ENCODE data around the gene GATB. TPM values are rescaled to one million over a fixed set of nuclear protein-coding genes. Genes with fewer than 3 reads are reported as not detected.

GATB gene
- polyA plus RNA-seq, 1 donor from 2014 or later = 15.8 TPM

- H3K4me1 Mint-ChIP-seq = no peaks in the 10 kb centered on the region
- H3K36me3 Mint-ChIP-seq = peaks cover 6% of the 10 kb centered on the region
- no peak overlapping the region for H3K4me3 Mint-ChIP-seq
- no peak overlapping the region for H3K27ac Mint-ChIP-seq
- H3K27me3 Mint-ChIP-seq = no peaks in the 10 kb centered on the region
- no peaks in the 10 kb centered on the region for H3K9me3 Mint-ChIP-seq
These were observed 90.0 kb downstream of the GATB start for GRCh38 chr4:151670843-151671242.

- no peaks in the 10 kb centered on the region for H3K4me1 Mint-ChIP-seq
- no peaks in the 10 kb centered on the region for H3K27me3 Mint-ChIP-seq
- no peak overlapping the region for H3K4me3 Mint-ChIP-seq
- no peaks in the 10 kb centered on the region for H3K9me3 Mint-ChIP-seq
- peaks cover 6% of the 10 kb centered on the region for H3K36me3 Mint-ChIP-seq
- no peak overlapping the region for H3K27ac Mint-ChIP-seq
These were observed 90.8 kb downstream of the GATB start for GRCh38 chr4:151669990-151670389.

DNA sequence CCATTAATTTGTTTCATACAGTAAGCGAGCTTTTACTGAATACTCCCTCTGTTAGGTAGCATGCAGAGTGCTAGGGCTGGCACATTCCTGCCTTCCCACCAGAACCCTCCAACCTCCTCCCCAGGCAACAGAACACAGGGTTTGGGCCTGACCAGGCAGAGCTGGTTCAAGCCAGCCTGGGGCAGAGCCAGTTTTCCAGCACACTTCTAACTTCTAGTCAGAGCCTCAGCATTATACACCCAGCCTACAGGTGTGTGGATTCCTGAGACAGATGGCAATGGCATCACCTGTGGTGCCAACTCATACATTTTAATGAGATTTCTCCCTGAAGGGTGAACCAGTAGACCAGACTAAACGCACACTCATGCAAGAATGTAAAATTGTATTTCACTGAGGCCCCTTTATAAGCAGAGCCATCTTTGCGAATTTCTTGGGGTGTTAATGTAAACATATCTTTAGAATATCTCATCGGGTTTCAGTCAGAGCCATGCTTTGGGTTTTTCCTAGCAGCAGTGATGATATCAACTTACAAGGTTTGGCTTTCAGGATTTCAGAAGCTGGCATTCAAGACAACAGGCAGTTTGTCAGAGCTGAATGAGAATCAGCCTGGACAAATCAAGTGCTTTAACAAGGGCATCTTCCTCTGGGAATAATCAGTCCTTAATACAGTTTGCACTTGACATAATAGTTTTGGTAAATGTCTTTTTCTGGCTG is 92.0 kb downstream of the GATB start:
- H3K9me3 Mint-ChIP-seq = no peaks in the 10 kb centered on the region
- no peak overlapping the region for H3K27ac Mint-ChIP-seq
- peaks cover 6% of the 10 kb centered on the region for H3K36me3 Mint-ChIP-seq
- H3K4me1 Mint-ChIP-seq = no peaks in the 10 kb centered on the region
- no peak overlapping the region for H3K4me3 Mint-ChIP-seq
- H3K27me3 Mint-ChIP-seq = no peaks in the 10 kb centered on the region

- no peak overlapping the region for H3K27ac Mint-ChIP-seq
- H3K27me3 Mint-ChIP-seq = no peaks in the 10 kb centered on the region
- H3K9me3 Mint-ChIP-seq = no peaks in the 10 kb centered on the region
- no peak overlapping the region for H3K4me3 Mint-ChIP-seq
- H3K4me1 Mint-ChIP-seq = no peaks in the 10 kb centered on the region
- H3K36me3 Mint-ChIP-seq = peaks cover 4% of the 10 kb centered on the region
These were observed 93.1 kb downstream of the GATB start for GRCh38 chr4:151667666-151668065.

- Mint-ChIP-seq H3K4me3 (no peak overlapping the region), H3K36me3 (peaks cover 2% of the 10 kb centered on the region), H3K4me1 (no peaks in the 10 kb centered on the region), H3K27ac (no peak overlapping the region), H3K27me3 (no peaks in the 10 kb centered on the region), H3K9me3 (no peaks in the 10 kb centered on the region)
These were observed 93.8 kb downstream of the GATB start for GRCh38 chr4:151667048-151667447.

DNA sequence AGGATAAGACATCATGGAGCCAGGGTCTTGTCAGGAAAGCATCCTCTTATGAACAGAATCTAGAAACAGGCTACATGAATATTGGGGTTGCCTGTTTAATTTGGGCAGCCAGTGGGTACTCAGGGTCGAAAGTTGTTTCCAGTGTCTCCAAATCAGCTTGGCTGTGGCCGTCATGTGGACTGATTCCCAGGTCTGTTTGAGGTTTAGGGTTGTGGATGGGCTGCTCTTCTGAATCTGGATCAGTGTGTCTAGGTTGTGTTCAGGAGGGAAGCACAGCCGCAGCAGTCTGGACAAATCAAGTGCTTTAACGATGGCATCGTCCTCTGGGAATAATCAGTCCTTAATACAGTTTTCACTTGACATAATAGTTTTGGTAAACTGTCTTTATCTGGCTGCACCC is 94.3 kb downstream of the GATB start:
- Mint-ChIP-seq H3K4me1 (no peaks in the 10 kb centered on the region), H3K9me3 (no peaks in the 10 kb centered on the region), H3K27ac (no peak overlapping the region), H3K36me3 (no peaks in the 10 kb centered on the region), H3K27me3 (no peaks in the 10 kb centered on the region), H3K4me3 (no peak overlapping the region)

- no peaks in the 10 kb centered on the region for H3K9me3 Mint-ChIP-seq
- no peak overlapping the region for H3K27ac Mint-ChIP-seq
- H3K27me3 Mint-ChIP-seq = no peaks in the 10 kb centered on the region
- no peaks in the 10 kb centered on the region for H3K4me1 Mint-ChIP-seq
- no peak overlapping the region for H3K4me3 Mint-ChIP-seq
- no peaks in the 10 kb centered on the region for H3K36me3 Mint-ChIP-seq
These were observed 95.1 kb downstream of the GATB start for GRCh38 chr4:151665785-151666127.

DNA sequence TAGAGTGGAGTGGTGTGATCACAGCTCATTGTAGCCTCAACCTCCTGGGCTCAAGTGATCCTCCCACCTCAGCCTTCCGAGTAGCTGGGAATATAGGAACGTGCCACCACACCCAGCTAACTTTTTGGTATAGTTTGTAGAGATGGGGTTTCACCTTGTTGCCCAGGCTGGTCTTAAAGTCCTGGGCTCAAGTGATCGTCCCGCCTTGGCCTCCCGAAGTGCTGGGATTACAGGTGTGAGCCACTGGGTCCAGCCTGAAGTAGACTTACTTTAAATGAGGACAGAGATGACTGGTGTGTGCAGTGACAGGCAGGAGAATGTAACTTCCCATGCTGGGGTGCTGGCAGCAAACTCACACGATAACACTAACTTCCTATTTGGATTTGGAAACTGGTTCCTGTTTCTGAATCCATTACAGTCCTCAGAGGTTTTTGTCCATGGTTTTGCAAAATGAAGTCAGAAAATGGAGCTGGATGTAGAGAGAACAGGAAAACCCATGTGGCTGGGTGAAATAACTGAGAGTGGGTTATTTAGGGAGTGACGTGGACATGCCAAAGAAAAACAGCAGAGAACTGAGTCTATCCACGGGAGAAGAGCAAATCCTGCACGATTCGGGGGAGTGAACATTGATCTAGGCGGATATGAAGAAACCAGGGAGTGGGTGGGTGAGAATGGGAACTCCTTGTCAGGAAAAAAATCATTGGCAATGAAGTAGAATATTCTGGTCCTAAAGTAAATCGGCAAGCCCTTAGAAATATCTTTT is 95.6 kb downstream of the GATB start:
- no peaks in the 10 kb centered on the region for H3K4me1 Mint-ChIP-seq
- H3K27me3 Mint-ChIP-seq = no peaks in the 10 kb centered on the region
- no peaks in the 10 kb centered on the region for H3K9me3 Mint-ChIP-seq
- no peak overlapping the region for H3K27ac Mint-ChIP-seq
- no peak overlapping the region for H3K4me3 Mint-ChIP-seq
- H3K36me3 Mint-ChIP-seq = no peaks in the 10 kb centered on the region

- Mint-ChIP-seq H3K27me3 (no peaks in the 10 kb centered on the region), H3K36me3 (no peaks in the 10 kb centered on the region), H3K27ac (no peak overlapping the region), H3K4me1 (peaks cover 0 to 3% (median 2%) of the 10 kb centered on the region in 3 donors), H3K4me3 (no peak overlapping the region), H3K9me3 (no peaks in the 10 kb centered on the region)
These were observed 96.5 kb downstream of the GATB start for GRCh38 chr4:151664289-151664688.

GRCh38 chr4:151663109-151663508 is 97.7 kb downstream of the GATB start:
- H3K27me3 Mint-ChIP-seq = no peaks in the 10 kb centered on the region

GRCh38 chr4:151661873-151662272 is 98.9 kb downstream of the GATB start:
- Mint-ChIP-seq H3K4me3 (no peak overlapping the region), H3K27me3 (no peaks in the 10 kb centered on the region), H3K36me3 (no peaks in the 10 kb centered on the region), H3K9me3 (no peaks in the 10 kb centered on the region), H3K4me1 (peaks cover 0 to 4% (median 3%) of the 10 kb centered on the region in 3 donors), H3K27ac (no peak overlapping the region)

More at GRCh38 chr4:151663109-151663508, 97.7 kb downstream of the GATB start:
- Mint-ChIP-seq H3K4me1 (peaks cover 0 to 4% (median 3%) of the 10 kb centered on the region in 3 donors), H3K9me3 (no peaks in the 10 kb centered on the region), H3K36me3 (no peaks in the 10 kb centered on the region), H3K4me3 (no peak overlapping the region), H3K27ac (no peak overlapping the region)

GRCh38 chr4:151660676-151661075 is 100.1 kb downstream of the GATB start:
- Mint-ChIP-seq H3K36me3 (no peaks in the 10 kb centered on the region), H3K9me3 (no peaks in the 10 kb centered on the region), H3K27ac (peak overlapping the region in 1 of 3 donors; percentile 6), H3K27me3 (no peaks in the 10 kb centered on the region), H3K4me3 (no peak overlapping the region), H3K4me1 (peaks cover 0 to 4% (median 3%) of the 10 kb centered on the region in 3 donors)

GRCh38 chr4:151659601-151660364 is 101.0 kb downstream of the GATB start:
- H3K27ac Mint-ChIP-seq = no peak overlapping the region
- H3K27me3 Mint-ChIP-seq = no peaks in the 10 kb centered on the region
- no peaks in the 10 kb centered on the region for H3K9me3 Mint-ChIP-seq

GRCh38 chr4:151658959-151659600 is 101.7 kb downstream of the GATB start:
- Mint-ChIP-seq H3K36me3 (no peaks in the 10 kb centered on the region), H3K9me3 (no peaks in the 10 kb centered on the region), H3K4me1 (peaks cover 0 to 4% (median 3%) of the 10 kb centered on the region in 3 donors), H3K27me3 (no peaks in the 10 kb centered on the region), H3K4me3 (no peak overlapping the region), H3K27ac (no peak overlapping the region)

More at GRCh38 chr4:151659601-151660364, 101.0 kb downstream of the GATB start:
- Mint-ChIP-seq H3K4me1 (peaks cover 0 to 4% (median 3%) of the 10 kb centered on the region in 3 donors), H3K4me3 (no peak overlapping the region), H3K36me3 (no peaks in the 10 kb centered on the region)

DNA sequence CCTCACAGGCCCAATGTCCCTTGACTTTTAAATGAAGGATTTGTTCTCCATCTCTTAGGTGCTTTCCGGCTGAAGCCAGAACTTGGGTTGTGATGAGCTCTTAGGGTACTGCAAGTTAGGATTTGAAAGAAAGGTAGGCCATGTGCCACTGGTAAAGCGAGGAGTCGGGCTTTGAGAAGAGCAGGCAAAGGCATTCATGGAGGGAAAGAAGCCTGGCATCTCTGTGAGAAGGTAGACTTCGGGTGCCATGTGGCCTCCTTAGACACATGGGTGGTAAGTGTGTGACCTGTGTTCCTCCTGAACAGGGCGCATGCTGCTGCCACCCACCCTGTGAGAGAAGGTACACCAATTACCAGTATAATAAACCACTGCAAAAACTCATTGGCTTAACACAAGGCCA is 102.9 kb downstream of the GATB start:
- no peaks in the 10 kb centered on the region for H3K9me3 Mint-ChIP-seq
- H3K36me3 Mint-ChIP-seq = no peaks in the 10 kb centered on the region
- peaks cover 0 to 4% (median 3%) of the 10 kb centered on the region in 3 donors for H3K4me1 Mint-ChIP-seq
- no peak overlapping the region for H3K4me3 Mint-ChIP-seq
- H3K27ac Mint-ChIP-seq = no peak overlapping the region
- H3K27me3 Mint-ChIP-seq = no peaks in the 10 kb centered on the region

Measured in IgD-negative memory B cell (primary cell).